ENCODE results near the gene SLC14A1.

The SLC14A1 gene

DNA sequence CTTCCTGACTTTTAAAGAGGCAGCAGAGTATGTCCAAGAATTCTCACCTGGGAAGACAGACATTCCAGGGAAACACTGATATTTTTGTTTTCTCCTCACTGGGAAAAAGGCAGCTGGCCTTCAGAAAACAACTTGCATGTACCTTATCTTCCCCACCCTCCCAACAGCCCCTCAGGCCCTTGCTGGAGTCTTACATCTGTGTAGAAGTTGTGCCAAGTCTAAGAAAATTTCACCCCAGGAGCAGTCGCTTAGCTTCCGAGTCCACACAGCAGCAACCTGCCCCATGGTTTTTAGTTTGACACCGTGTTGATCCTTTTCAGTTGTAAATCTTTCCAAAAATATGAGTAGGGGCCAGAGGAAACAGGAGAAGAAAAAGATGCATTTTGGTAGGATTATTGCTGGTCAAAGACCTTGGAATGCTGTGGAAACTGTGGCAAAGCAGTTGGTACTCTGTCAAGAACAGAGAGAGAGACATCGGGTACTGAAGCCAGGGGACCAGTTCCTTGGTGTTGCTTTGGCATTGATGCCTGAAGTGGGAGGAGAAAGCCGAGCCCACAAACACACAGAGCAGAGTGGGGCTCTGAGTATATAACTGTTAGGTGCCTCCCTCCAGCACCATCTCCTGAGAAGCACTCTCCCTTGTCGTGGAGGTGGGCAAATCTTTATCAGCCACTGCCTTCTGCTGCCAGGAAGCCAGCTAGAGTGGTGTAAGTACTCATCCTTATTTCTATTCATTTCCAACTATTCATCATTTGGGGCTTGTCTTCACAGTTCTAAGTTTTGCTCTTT is at the start of gene SLC14A1:
TSS of gene SLC14A1 (plus strand) at position 615 of the 789 bp plus-strand sequence. CDS start 6,140 bp downstream, outside the sequence.
- TF ChIP-seq, protein P1, sequence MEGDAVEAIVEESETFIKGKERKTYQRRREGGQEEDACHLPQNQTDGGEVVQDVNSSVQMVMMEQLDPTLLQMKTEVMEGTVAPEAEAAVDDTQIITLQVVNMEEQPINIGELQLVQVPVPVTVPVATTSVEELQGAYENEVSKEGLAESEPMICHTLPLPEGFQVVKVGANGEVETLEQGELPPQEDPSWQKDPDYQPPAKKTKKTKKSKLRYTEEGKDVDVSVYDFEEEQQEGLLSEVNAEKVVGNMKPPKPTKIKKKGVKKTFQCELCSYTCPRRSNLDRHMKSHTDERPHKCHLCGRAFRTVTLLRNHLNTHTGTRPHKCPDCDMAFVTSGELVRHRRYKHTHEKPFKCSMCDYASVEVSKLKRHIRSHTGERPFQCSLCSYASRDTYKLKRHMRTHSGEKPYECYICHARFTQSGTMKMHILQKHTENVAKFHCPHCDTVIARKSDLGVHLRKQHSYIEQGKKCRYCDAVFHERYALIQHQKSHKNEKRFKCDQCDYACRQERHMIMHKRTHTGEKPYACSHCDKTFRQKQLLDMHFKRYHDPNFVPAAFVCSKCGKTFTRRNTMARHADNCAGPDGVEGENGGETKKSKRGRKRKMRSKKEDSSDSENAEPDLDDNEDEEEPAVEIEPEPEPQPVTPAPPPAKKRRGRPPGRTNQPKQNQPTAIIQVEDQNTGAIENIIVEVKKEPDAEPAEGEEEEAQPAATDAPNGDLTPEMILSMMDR (IDR thresholded peaks at IDR 0.05; ENCODE audit: borderline replicate concordance, control extremely low read depth, extremely low read depth, insufficient read depth, missing control alignments), result no peak
- in situ Hi-C loops (cut with MboI; ENCODE audit: low sequenced_read_pairs, unreplicated experiment), result no loop called here
- DNase-seq (ENCODE audit: low spot score), result no peak

DNA sequence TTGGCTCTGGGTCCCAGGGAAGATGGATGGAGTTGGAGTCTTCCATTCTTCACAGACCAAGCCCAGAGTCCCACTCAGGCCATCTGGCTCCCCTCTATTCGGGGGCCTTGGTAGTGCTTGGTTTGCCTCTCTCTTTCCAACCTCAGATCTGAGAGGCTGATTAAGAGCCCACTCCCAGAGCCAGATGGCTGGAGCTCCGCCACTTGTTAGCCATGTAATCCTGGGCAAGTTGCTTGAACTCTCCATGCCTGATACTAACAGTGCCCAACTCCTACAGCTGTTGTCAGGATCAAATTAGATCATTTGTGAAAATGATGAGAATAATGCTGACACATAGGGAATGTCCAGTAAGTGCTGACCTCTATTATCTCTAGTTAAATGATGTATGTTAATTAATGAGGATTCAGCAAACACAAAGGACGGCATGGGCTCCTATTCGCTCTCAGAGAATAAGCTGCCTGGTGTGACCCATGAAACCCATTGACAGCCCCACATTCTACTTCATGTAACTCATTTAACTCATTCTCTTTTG is 46.6 kb upstream of the SLC14A1 start:
- no peak for DNase-seq (ENCODE audit: low spot score)
- TF ChIP-seq, protein P1 (IDR thresholded peaks at IDR 0.05; ENCODE audit: borderline replicate concordance, control extremely low read depth, extremely low read depth, insufficient read depth, missing control alignments), result no peak
- in situ Hi-C loops (cut with MboI; ENCODE audit: low sequenced_read_pairs, unreplicated experiment), result loop anchor here (10.0 kb wide), 1 partner anchor 397 kb away; the partner anchor contains the start of gene PSTPIP2

GRCh38 chr18:45678441-45678840 is 45.5 kb upstream of the SLC14A1 start:
- TF ChIP-seq, protein P1 (IDR thresholded peaks at IDR 0.05; ENCODE audit: borderline replicate concordance, control extremely low read depth, extremely low read depth, insufficient read depth, missing control alignments), result no peak
- in situ Hi-C loops (cut with MboI; ENCODE audit: low sequenced_read_pairs, unreplicated experiment), result loop anchor here (10.0 kb wide), 1 partner anchor 396 kb away; the partner anchor contains the start of gene PSTPIP2
- no peak for DNase-seq (ENCODE audit: low spot score)

DNA sequence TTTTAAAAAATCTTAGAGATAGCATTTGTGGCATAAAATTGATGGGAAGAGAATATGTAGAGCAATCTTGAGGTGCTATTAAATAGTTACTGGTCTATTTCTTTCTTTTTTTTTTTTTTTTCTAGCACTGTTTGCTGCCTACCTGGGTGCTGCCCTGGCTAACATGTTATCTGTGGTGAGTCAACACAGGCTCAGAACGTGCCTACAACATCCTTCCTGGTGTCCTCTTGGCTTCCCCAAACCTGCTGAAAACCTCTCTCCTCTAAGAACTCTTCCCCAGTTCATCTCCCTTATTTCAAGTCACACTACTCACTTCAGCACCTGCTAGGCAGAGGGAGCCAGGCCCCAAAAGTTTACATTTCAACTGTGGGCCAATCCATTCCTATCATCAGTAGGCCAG is 45.1 kb upstream of the SLC14A1 start:
- TF ChIP-seq, protein P1 (IDR thresholded peaks at IDR 0.05; ENCODE audit: borderline replicate concordance, control extremely low read depth, extremely low read depth, insufficient read depth, missing control alignments), result no peak
- in situ Hi-C loops (cut with MboI; ENCODE audit: low sequenced_read_pairs, unreplicated experiment), result loop anchor here (10.0 kb wide), 1 partner anchor 396 kb away; the partner anchor contains the start of gene PSTPIP2
- DNase-seq (ENCODE audit: low spot score), result no peak

DNA sequence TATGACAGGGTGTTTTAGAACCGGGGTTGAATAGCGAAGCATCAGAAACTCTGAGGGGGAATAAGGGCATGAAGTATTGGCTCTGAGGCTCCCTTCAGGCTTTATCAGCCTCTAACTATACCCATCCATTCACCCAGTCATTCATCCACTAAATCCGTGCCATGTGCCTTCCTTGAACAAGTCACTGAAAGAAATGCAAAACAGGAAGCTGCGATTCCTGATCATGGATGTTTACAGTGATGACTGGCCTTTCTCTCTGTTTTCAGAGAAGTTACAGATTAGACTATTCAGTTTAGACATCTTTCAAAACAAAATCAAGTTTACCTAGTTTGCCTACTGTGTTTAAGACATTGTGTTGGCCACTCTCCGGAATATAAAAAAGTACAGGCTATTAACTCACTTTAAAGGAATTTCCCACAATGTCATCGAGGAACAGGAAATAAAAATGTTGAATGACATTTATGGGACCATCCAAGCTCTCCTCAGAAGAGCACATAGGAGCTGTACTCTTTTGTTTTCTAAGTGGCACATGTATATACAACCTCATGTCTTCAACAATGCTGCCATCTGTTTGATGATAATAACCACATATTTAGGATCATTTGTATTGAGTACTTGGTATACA is 43.8 kb upstream of the SLC14A1 start:
- in situ Hi-C loops (cut with MboI; ENCODE audit: low sequenced_read_pairs, unreplicated experiment), result no loop called here
- TF ChIP-seq, protein P1 (IDR thresholded peaks at IDR 0.05; ENCODE audit: borderline replicate concordance, control extremely low read depth, extremely low read depth, insufficient read depth, missing control alignments), result no peak
- no peak for DNase-seq (ENCODE audit: low spot score)

DNA sequence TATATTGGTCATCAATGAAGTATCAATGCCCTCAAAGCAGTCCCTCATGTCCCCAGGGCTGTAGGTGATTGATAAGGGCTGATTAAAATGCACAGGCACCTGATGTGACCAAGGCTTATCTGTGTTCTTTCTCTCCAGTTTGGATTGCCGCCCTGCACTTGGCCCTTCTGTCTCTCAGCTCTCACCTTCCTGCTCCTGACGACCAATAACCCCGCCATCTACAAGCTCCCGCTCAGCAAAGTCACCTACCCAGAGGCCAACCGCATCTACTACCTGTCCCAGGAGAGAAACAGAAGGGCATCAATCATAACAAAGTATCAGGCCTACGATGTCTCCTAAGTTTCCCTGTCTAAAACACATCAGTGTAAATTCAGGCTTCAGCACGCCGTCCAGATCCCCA is 41.8 kb upstream of the SLC14A1 start:
- in situ Hi-C loops (cut with MboI; ENCODE audit: low sequenced_read_pairs, unreplicated experiment), result no loop called here
- DNase-seq (ENCODE audit: low spot score), result no peak
- TF ChIP-seq, protein P1 (IDR thresholded peaks at IDR 0.05; ENCODE audit: borderline replicate concordance, control extremely low read depth, extremely low read depth, insufficient read depth, missing control alignments), result no peak
